ES-I3 (cell line): Measurements from ENCODE around the gene GLP1R.

ENCODE experiments used
- H3K36me3 ChIP-seq: 2 replicates; pipeline ENCODE4 v1.6.1; 2013; ENCODE audit warnings: mild to moderate bottlenecking, low read length, control low read depth, moderate library complexity; ENCODE audit not compliant: insufficient read depth
- H3K4me1 ChIP-seq: 2 replicates; pipeline ENCODE4 v1.6.1; 2013; ENCODE audit warnings: mild to moderate bottlenecking, control low read depth, low read length; ENCODE audit not compliant: insufficient read depth
- H3K9ac ChIP-seq: 2 replicates; pipeline ENCODE4 v1.6.1; 2013; ENCODE audit warnings: low read depth, mild to moderate bottlenecking, low read length, moderate library complexity
- H3K9me3 ChIP-seq: 2 replicates; pipeline ENCODE4 v1.6.1; 2013; ENCODE audit warnings: mild to moderate bottlenecking, low read length, moderate library complexity; ENCODE audit not compliant: control insufficient read depth, insufficient read depth

GLP1R gene

DNA sequence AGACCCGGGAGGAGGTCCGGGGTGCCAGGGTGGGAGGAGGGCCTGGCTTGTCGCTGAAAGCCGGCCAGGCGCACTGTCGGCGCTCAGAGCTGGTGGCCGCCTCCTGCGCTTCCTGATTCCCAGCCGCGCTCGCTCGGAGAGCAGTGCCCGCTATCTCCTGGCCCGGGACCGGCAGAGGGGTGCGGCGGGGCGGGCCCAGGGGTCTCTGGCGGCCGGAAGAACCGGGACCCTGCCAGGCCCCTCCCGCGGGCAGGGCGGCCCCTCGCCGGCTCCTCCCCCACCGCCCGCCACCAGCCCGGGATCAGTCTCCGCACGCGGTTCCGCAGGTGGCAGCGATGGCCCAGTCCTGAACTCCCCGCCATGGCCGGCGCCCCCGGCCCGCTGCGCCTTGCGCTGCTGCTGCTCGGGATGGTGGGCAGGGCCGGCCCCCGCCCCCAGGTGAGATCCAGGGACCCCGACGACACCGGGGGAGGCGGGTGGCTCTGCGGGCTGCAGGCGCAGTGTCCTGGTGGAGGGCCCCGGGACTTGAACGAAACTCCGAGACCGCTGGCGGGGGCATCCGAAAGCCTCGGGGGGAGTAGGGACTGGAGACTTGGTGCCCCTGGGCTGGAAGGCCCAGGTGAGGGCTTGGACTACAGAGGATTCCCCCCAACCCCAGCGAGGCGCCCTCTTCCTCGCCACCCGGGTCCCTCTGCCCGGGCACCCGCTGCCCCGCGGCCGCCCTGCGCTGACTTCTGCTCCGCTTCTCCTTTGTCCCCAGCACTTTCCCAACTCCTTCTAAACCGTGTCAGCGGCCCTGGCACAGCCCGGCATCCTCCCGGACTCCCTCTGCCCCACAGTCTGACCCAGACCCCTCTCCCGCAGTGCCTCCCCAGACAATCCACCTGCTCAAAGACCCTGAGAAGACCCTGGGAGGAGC, at the start of gene GLP1R:
GLP1R (plus strand) TSS at position 301 of the 919 bp plus-strand sequence; CDS start at position 361, 60 bp downstream.
- Histone ChIP-seq H3K36me3 (no peaks in the 10 kb centered on the region), H3K4me1 (no peaks in the 10 kb centered on the region), H3K9ac (peak within 1 kb of the TSS; percentile 63), H3K9me3 (no peaks in the 10 kb centered on the region)

DNA sequence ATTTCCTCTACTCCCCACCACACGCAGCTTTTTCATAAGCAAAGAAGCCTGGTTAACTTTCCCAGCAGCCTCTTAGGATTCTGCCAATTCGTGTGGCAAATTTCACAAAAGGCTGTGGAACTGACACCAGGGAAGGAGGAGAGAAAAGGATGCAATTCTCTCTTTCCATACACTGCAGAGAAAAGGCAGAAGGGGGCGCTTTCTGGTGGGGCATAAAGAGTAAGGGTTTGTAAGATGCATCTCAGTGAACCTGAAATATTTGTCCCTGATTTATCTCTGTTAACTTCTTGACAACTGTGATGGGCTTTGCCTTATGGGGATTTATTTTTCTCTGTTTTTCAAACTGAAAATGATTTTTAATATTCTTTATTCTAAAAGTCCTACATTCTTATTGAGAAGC, 45.5 kb upstream of the GLP1R start:
- Histone ChIP-seq H3K4me1 (no peaks in the 10 kb centered on the region), H3K9me3 (no peaks in the 10 kb centered on the region), H3K36me3 (no peaks in the 10 kb centered on the region), H3K9ac (no peak overlapping the region)

DNA sequence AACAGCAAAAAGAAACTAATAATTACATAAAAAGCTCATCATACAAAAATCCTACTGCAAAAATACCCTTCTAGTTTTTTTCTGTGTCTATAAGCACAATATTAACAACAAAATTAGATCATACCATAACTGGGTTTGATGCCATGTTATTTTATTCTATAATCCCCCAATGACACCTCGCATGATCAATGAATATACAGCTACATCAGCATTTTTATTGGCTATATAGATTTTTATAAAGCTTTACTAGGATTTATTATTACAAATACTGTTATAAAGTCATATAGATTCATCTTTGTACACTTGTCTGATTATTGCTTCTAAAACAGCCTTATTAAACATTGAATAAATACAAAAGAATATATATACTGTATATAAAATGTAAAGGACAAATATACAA, 45.1 kb upstream of the GLP1R start:
- H3K9ac ChIP-seq: no peak overlapping the region
- no peaks in the 10 kb centered on the region for H3K4me1 ChIP-seq
- no peaks in the 10 kb centered on the region for H3K36me3 ChIP-seq
- H3K9me3 ChIP-seq: no peaks in the 10 kb centered on the region

DNA sequence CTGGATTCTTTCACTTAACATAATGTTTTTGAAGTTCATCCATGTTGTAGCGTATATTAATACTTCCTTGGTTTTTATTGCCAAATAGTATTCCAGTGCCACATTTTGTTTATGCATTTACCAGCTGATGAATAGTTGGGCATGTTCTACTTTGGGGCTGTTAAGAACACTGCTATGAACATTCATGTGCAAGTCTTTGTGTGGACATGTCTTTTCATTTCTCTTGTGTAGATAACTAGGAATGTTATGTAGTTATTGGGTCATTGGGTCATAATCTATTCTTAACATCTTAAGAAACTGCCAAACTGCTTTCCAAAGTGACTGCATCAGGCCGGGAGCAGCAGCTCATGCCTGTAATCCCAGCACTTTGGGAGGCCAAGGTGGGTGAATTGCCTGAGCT, 43.8 kb upstream of the GLP1R start:
- no peak overlapping the region for H3K9ac ChIP-seq
- H3K9me3 ChIP-seq: no peaks in the 10 kb centered on the region
- no peaks in the 10 kb centered on the region for H3K36me3 ChIP-seq
- no peaks in the 10 kb centered on the region for H3K4me1 ChIP-seq

DNA sequence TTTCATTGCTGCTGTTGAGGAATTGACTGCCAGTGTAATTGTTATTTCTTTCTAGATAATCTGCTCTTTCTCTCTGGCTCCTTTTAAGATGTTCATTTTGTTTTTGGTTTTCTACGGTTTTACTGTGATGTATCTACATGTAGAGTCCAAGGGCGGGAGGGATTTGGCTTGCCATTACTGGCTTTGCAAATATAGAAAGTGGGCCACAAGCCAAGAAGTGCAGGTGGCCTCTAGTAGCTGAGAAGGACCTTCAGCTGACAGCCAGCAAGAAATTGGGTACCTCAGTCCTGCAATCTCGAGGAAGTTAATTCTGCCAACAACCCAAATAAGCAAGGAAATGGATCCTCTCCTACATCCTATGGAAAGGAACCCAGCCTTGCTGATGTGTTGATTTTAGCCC, 42.8 kb upstream of the GLP1R start:
- Histone ChIP-seq H3K36me3 (no peaks in the 10 kb centered on the region), H3K9ac (no peak overlapping the region), H3K9me3 (no peaks in the 10 kb centered on the region), H3K4me1 (no peaks in the 10 kb centered on the region)

DNA sequence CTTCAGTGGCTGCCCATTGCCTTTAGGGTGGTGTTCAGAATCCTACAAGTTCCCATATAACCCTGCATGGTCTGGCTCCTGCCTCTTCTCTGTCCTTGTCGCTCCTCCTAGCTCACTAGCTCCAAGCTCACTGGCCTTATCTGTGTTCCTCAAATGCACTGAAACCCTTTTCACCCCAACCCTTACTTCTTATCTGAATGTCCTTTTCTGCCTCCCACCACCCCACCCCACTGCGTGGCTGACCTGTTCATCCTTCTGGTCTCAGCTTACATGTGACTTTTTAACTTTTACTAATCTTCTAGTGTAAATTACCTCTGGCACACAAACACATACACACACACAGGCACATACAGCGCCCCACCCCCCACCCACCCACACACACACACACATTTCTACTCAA, 41.0 kb upstream of the GLP1R start:
- H3K4me1 ChIP-seq: no peaks in the 10 kb centered on the region
- H3K9ac ChIP-seq: no peak overlapping the region
- H3K9me3 ChIP-seq: no peaks in the 10 kb centered on the region
- no peaks in the 10 kb centered on the region for H3K36me3 ChIP-seq

DNA sequence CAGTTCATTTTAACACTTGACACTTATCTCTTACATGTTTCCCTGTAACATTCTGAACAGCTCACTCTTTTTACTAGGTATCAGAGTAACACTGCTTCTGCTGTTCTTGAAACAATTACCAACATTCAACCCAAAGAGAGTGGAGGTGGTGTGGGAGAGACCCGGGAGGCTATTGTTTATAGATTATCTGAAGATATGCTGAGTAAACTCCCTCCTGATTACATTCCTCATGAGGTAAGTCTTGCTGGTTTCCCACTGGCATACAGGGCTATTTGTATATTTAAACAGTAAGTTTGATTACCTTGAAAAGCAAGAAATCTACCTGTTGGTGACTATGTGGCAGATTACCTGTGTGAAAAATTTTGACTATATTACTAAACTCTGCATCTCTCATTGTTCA, 39.8 kb upstream of the GLP1R start:
- Histone ChIP-seq H3K36me3 (no peaks in the 10 kb centered on the region), H3K9me3 (no peaks in the 10 kb centered on the region), H3K9ac (no peak overlapping the region), H3K4me1 (no peaks in the 10 kb centered on the region)

DNA sequence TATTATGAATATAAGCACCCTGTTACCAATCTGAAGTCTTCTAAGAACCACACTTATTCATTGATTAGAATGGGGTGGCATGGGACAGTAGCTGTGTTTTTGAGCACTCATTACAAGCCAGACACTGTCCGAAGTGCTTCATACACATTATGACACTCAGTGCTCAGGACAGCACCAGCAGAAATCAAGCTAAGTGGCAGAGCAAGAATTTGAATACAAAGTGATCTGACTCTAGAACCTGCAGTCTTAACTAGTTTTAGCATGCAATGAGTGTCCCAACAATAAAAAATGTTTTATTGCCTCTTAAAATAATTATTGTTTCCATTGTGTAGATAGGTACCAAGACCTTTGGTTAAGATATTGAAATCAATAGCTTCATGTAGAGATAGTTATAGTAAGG, 39.1 kb upstream of the GLP1R start:
- Histone ChIP-seq H3K9ac (no peak overlapping the region), H3K4me1 (no peaks in the 10 kb centered on the region), H3K9me3 (no peaks in the 10 kb centered on the region), H3K36me3 (no peaks in the 10 kb centered on the region)

DNA sequence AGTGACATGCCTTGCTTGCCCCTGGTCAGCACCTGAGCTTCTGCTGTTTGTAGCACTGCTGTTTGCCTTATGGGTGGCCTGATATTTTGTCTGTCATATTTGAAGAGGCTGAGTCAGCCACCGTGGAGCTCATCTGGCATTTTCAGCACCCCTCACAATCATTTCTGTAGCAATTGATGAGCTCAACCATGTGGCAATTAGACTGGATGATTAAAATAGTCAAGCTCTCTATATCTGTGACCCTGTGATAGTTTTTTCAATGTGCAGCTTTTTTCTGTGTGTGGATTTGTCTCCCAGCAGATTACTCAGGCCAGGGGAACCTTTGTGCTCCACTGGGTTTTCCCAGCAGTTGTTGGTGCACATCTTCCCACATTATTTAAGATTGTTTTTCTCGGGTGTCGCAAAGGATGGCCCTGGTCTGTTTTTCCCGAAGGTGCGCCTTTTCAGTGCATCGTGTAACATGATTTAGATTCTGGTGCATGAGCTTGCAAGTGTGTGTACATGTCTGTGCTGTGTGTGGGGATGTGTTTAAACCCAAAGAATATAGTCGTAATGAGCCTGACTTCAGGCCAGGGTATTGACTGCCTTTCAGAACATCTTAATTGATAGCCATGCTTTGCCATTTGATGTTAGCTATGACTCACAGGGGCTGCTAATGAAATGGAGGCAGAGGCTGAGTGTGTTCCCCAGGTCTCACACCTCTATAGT, 31.6 kb upstream of the GLP1R start:
- Histone ChIP-seq H3K9ac (no peak overlapping the region), H3K4me1 (no peaks in the 10 kb centered on the region), H3K36me3 (no peaks in the 10 kb centered on the region), H3K9me3 (no peaks in the 10 kb centered on the region)

DNA sequence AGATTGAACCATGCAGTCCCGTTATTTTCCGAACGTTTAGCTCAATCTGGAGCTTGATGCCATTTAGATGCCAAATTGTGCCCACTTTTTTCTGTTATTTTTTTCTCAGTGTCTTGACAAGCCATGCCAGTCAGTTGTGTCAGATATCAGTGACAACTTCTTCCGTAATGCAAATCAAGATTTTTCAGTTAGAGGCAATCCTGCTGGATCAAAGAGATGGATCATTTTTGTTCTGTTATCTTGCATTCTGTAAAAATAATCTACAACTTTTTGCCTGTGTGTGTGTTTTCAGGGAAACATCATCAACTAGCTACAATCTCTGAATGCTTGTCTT, 31.1 kb upstream of the GLP1R start:
- Histone ChIP-seq H3K9ac (no peak overlapping the region), H3K36me3 (no peaks in the 10 kb centered on the region), H3K4me1 (no peaks in the 10 kb centered on the region), H3K9me3 (no peaks in the 10 kb centered on the region)

DNA sequence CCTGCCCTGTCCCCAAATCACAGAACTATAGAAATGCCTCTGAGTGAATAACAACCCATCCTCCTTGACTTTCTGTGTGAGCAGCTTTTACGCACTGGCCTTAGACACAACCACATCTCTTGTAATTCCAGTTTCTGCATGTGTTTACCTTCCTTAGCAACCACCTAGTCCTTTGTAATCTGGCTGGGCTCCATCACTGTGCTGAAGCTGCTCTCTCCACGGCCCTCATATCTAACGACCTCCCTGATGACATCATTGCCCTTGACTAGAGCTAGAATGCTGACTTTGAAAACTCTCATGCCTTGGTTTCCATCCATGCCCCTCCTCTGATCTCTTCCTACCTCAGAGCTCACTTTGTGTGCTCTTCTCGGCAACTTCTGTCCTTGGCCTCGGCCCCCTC, 30.5 kb upstream of the GLP1R start:
- no peaks in the 10 kb centered on the region for H3K9me3 ChIP-seq
- H3K36me3 ChIP-seq: no peaks in the 10 kb centered on the region
- H3K9ac ChIP-seq: no peak overlapping the region
- no peaks in the 10 kb centered on the region for H3K4me1 ChIP-seq

DNA sequence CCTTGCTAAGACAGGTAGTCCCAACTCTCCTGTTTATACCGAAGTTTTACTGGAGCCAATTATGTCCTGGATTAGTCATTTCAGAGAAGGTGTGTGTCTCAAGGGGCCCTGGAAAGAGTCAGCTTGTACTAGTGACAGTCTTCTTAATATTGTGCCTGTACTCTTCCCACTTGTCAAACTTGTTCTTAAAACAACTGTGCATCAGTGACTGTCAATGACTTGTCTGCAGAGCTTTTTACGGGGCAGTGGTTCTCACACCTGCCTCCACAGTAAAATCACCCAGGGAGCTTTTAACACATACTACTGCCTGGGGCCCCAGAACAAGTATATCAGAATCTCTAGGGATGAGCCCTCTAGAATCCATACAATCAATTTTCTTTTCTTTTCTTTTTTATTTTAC, 28.4 kb upstream of the GLP1R start:
- H3K36me3 ChIP-seq: no peaks in the 10 kb centered on the region
- no peaks in the 10 kb centered on the region for H3K4me1 ChIP-seq
- no peak overlapping the region for H3K9ac ChIP-seq
- H3K9me3 ChIP-seq: no peaks in the 10 kb centered on the region

DNA sequence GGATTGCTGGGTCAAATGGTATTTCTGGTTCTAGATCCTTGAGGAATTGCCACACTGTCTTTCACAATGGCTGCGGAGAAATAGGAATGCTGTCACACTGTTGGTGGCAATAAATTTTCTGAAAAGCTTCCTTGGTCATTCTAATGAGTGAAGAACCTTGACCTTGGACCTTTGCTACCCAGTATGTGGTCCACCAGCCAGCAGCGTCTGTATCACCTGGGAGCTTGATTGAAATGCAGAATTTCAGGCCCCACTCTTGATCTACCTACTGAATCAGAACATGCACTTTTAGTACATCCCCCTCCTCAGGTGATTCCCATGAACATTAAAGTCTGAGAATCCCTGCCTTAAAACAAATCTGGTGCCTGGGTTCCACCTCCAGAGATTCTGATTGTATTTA, 27.5 kb upstream of the GLP1R start:
- Histone ChIP-seq H3K4me1 (no peaks in the 10 kb centered on the region), H3K9ac (no peak overlapping the region), H3K36me3 (no peaks in the 10 kb centered on the region), H3K9me3 (no peaks in the 10 kb centered on the region)

DNA sequence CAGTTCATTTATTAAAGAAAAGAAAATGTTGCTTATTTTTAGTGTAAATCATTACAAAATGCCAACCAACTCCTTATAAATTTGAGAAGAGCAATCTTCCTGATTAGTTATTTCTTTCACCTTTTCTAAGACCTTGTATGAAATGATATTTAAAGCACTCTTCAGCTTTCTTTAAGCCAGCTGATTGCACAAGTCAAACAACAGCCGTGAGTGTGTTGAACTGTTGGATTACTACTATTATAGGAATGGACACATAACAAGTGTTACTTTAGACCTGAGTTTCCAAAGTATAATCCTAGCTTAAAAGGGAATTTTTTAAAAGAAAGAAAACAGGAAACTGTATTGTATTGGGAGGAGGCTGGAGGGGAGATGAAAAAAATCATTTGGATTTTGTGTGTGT, 26.8 kb upstream of the GLP1R start:
- Histone ChIP-seq H3K36me3 (no peaks in the 10 kb centered on the region), H3K4me1 (no peaks in the 10 kb centered on the region), H3K9me3 (no peaks in the 10 kb centered on the region), H3K9ac (no peak overlapping the region)

DNA sequence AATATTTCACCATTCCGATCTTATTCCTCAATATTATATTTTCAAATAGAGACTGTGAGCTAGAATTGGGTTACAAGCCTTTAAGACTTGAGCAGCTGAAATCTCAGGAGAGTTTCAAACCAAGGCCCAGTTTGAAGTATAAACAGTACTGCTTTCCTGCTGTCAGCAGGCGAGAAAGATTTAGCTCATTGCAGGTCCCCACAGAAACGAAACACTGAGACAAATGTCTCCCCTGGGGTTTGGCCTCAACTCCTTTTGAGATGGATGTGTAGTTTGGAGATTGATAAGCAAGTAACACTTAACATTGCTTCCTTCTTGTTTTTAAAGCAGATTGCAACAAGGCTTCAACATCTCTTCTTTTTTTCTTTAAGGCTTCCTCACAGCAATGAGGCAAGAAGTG, 22.4 kb upstream of the GLP1R start:
- Histone ChIP-seq H3K9ac (no peak overlapping the region), H3K9me3 (no peaks in the 10 kb centered on the region), H3K4me1 (no peaks in the 10 kb centered on the region)

More for the DNA sequence above, 22.4 kb upstream of the GLP1R start:
- H3K36me3 ChIP-seq: no peaks in the 10 kb centered on the region
